DOHH2 (cell line): ENCODE measurements around the gene ABAT.

Experiments
- H3F3A ChIP-seq: fragments of 200-600 bp; sonication (generic), shearing (Covaris generic); 2 replicates; pipeline ENCODE4 v1.6.0; 2016; ENCODE audit warnings: antibody characterized with exemption, mild to moderate bottlenecking; ENCODE audit not compliant: control insufficient read depth, insufficient read depth
- H3K27ac ChIP-seq: fragments of 200-600 bp; sonication (generic); 2 replicates; pipeline ENCODE4 v1.5.1; 2014; ENCODE audit warnings: low read depth, mild to moderate bottlenecking, low read length, moderate library complexity
- H3K27me3 ChIP-seq: fragments of 200-600 bp; sonication (generic); 2 replicates; pipeline ENCODE4 v1.6.1; 2014; ENCODE audit warnings: mild to moderate bottlenecking, low read length, mixed read lengths; ENCODE audit not compliant: control insufficient read depth
- H3K36me3 ChIP-seq: fragments of 200-600 bp; sonication (generic); 2 replicates; pipeline ENCODE4 v1.6.1; 2014; ENCODE audit warnings: mild to moderate bottlenecking, low read length, moderate library complexity, mixed read lengths; ENCODE audit not compliant: control insufficient read depth
- H3K4me1 ChIP-seq: fragments of 200-600 bp; sonication (generic); 2 replicates; pipeline ENCODE4 v1.6.1; 2014; ENCODE audit warnings: mild to moderate bottlenecking, low read length, mixed read lengths; ENCODE audit not compliant: control insufficient read depth
- H3K4me2 ChIP-seq: fragments of 200-600 bp; sonication (generic); 2 replicates; pipeline ENCODE4 v1.6.0; 2014; ENCODE audit warnings: mild to moderate bottlenecking, low read length, moderate library complexity
- H3K4me3 ChIP-seq: fragments of 200-600 bp; sonication (generic); 2 replicates; pipeline ENCODE4 v1.5.1; 2014; ENCODE audit warnings: mild to moderate bottlenecking, low read length, mixed read lengths
- H3K79me2 ChIP-seq: fragments of 200-600 bp; sonication (generic); 2 replicates; pipeline ENCODE4 v1.6.1; 2014; ENCODE audit warnings: mild to moderate bottlenecking, low read length, mixed read lengths; ENCODE audit not compliant: control insufficient read depth
- H3K9me2 ChIP-seq: fragments of 200-600 bp; sonication (generic); replicated peaks from 2 replicates; pipeline ENCODE4 v1.6.1; 2014; ENCODE audit warnings: mild to moderate bottlenecking, low read length, mixed read lengths; ENCODE audit not compliant: control insufficient read depth
- H3K9me3 ChIP-seq: fragments of 200-600 bp; sonication (generic); 2 replicates; pipeline ENCODE4 v1.6.1; 2014; ENCODE audit warnings: antibody characterized with exemption, low read length, mixed read lengths; ENCODE audit not compliant: control insufficient read depth, insufficient read depth
- H4K20me1 ChIP-seq: fragments of 200-600 bp; sonication (generic); 2 replicates; pipeline ENCODE4 v1.6.0; 2014; ENCODE audit warnings: low read depth, mild to moderate bottlenecking, antibody characterized with exemption, low read length, moderate library complexity; ENCODE audit not compliant: control insufficient read depth, insufficient read depth
- EZH2phosphoT487 ChIP-seq: fragments of 200-600 bp; sonication (generic); IDR thresholded peaks from 2 replicates; pipeline ENCODE4 v1.6.1; 2017; ENCODE audit warnings: borderline replicate concordance, mild to moderate bottlenecking, antibody characterized with exemption, low read length, moderate library complexity, mixed read lengths
- TF ChIP-seq, protein P1 (sequence below): fragments of 200-600 bp; sonication (generic); IDR thresholded peaks from one replicate; pipeline ENCODE4 v1.5.1; 2014; ENCODE audit warnings: antibody characterized with exemption, mild to moderate bottlenecking, low read depth, low read length; ENCODE audit not compliant: poor library complexity, severe bottlenecking

ABAT gene

DNA sequence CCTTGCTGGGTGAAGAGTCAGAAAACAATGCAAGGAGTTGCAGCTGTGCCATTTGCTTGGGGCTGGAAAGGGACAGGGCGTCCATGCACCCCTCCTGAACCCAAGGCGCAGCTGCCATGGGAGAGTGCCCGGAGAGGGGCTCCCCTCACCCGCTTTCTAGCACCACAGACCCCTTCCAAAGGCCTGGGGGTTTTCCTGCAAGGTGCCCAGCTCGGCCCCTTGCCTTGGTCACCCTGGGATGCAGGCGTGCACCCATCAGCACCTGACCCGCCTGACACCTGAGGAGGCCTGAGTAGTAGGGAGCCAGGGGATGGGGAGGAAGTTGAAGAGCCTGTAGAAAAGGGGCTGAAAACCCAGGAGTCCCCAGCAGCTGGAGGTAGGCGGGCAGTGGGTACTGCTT lies 92.8 kb downstream of the ABAT start:
- no peaks in the 10 kb centered on the region for H3K4me1 ChIP-seq
- H3K27ac ChIP-seq, result no peak overlapping the region
- no peaks in the 10 kb centered on the region for H3K36me3 ChIP-seq
- no peak overlapping the region for H3K4me2 ChIP-seq
- H3K79me2 ChIP-seq, result no peaks in the 10 kb centered on the region
- H3K4me3 ChIP-seq, result no peak overlapping the region
- no peak for TF ChIP-seq EZH2phosphoT487
- TF ChIP-seq, protein P1, sequence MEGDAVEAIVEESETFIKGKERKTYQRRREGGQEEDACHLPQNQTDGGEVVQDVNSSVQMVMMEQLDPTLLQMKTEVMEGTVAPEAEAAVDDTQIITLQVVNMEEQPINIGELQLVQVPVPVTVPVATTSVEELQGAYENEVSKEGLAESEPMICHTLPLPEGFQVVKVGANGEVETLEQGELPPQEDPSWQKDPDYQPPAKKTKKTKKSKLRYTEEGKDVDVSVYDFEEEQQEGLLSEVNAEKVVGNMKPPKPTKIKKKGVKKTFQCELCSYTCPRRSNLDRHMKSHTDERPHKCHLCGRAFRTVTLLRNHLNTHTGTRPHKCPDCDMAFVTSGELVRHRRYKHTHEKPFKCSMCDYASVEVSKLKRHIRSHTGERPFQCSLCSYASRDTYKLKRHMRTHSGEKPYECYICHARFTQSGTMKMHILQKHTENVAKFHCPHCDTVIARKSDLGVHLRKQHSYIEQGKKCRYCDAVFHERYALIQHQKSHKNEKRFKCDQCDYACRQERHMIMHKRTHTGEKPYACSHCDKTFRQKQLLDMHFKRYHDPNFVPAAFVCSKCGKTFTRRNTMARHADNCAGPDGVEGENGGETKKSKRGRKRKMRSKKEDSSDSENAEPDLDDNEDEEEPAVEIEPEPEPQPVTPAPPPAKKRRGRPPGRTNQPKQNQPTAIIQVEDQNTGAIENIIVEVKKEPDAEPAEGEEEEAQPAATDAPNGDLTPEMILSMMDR, result no peak
- H3K27me3 ChIP-seq, result no peaks in the 10 kb centered on the region
- H4K20me1 ChIP-seq, result no peaks in the 10 kb centered on the region
- H3F3A ChIP-seq, result no peaks in the 10 kb centered on the region
- H3K9me2 ChIP-seq, result no peaks in the 10 kb centered on the region
- H3K9me3 ChIP-seq, result no peaks in the 10 kb centered on the region

GRCh38 chr16:8768283-8768682 lies 93.9 kb downstream of the ABAT start:
- TF ChIP-seq, protein P1, result no peak
- no peak for TF ChIP-seq EZH2phosphoT487
- Histone ChIP-seq H4K20me1 (no peaks in the 10 kb centered on the region), H3K9me2 (no peaks in the 10 kb centered on the region), H3F3A (no peaks in the 10 kb centered on the region), H3K27ac (no peak overlapping the region), H3K4me3 (no peak overlapping the region), H3K27me3 (no peaks in the 10 kb centered on the region), H3K4me1 (no peaks in the 10 kb centered on the region), H3K4me2 (no peak overlapping the region), H3K79me2 (no peaks in the 10 kb centered on the region), H3K9me3 (no peaks in the 10 kb centered on the region), H3K36me3 (no peaks in the 10 kb centered on the region)

GRCh38 chr16:8768692-8769091 lies 94.3 kb downstream of the ABAT start:
- H3F3A ChIP-seq, result no peaks in the 10 kb centered on the region
- H3K9me3 ChIP-seq, result no peaks in the 10 kb centered on the region
- no peak overlapping the region for H3K4me3 ChIP-seq
- H4K20me1 ChIP-seq, result no peaks in the 10 kb centered on the region
- no peaks in the 10 kb centered on the region for H3K4me1 ChIP-seq
- no peak overlapping the region for H3K27ac ChIP-seq
- no peaks in the 10 kb centered on the region for H3K9me2 ChIP-seq
- no peak for TF ChIP-seq EZH2phosphoT487
- TF ChIP-seq, protein P1, result no peak
- H3K4me2 ChIP-seq, result no peak overlapping the region
- H3K27me3 ChIP-seq, result no peaks in the 10 kb centered on the region
- no peaks in the 10 kb centered on the region for H3K79me2 ChIP-seq
- H3K36me3 ChIP-seq, result no peaks in the 10 kb centered on the region

DNA sequence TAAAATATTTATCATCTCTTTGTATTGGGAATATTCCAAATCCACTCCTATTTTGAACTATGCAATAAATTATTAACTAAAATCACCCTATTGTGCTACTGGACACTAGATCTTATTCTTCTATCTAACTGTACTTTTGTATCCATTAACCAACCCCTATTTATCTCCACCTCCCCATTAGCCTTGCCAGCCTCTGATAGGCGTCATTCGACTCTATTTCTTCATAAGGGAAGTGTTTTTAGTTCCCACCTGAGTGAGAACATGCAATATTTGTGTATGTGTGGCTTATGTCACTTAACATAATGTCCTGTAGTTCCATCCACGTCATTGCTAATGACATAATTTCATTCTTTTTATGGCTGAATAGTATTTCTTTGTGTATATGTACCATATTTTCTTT lies 99.1 kb downstream of the ABAT start:
- Histone ChIP-seq H3K27ac (no peak overlapping the region), H3K4me1 (no peaks in the 10 kb centered on the region), H3K4me3 (no peak overlapping the region), H3K36me3 (no peaks in the 10 kb centered on the region), H3F3A (no peaks in the 10 kb centered on the region), H3K4me2 (no peak overlapping the region), H3K79me2 (no peaks in the 10 kb centered on the region), H4K20me1 (no peaks in the 10 kb centered on the region), H3K27me3 (no peaks in the 10 kb centered on the region), H3K9me2 (no peaks in the 10 kb centered on the region), H3K9me3 (no peaks in the 10 kb centered on the region)
- no peak for TF ChIP-seq EZH2phosphoT487
- TF ChIP-seq, protein P1, result no peak
